ENCODE measurements around the gene RNF157.
"Not testable (repeated sequence)": the region's sequence is repeated elsewhere in the genome, so short reads cannot be mapped to it uniquely, and the experiment has no call there.

The RNF157 gene

DNA sequence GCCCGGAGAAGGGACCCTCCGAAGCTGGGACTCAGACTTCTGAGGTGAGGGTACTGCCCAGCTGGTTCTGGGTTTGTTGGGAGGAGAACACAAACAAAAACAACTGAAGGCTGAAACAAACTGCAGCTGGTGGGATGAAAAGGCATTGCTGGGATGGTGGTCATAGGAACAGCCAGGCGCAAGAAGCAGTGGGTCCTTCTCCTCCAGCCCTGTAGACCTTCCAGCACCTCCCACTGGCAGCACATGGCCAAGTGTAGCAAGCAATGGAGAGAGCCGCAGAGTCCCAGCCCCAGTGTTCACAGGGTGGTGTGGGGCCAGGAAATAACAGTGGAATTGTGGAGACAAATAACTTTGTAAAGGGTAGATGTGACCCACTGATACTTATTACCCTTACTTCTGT, 50.6 kb downstream of the RNF157 start:
- no peak for DNase-seq (ENCODE audit: low spot score)

DNA sequence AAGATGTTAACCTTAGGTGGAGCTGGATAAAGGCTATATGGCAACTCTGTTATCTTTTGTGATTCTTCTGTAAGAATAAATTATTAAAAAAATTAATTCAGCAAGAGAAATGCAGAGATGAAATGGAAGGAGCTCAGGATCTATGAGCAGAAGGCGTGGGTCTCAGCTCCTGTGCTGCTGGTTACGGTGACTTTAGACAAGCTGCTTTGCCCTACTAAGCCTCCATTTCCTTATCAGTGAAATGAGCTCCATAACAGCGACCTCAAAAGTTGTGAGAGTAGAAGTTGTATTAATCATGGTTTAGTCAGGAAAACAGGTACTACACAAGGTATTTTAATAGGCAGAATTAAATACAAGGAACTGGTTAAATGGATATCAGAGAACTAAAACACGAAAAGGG, 51.0 kb downstream of the RNF157 start:
- DNase-seq (ENCODE audit: low spot score), result no peak

DNA sequence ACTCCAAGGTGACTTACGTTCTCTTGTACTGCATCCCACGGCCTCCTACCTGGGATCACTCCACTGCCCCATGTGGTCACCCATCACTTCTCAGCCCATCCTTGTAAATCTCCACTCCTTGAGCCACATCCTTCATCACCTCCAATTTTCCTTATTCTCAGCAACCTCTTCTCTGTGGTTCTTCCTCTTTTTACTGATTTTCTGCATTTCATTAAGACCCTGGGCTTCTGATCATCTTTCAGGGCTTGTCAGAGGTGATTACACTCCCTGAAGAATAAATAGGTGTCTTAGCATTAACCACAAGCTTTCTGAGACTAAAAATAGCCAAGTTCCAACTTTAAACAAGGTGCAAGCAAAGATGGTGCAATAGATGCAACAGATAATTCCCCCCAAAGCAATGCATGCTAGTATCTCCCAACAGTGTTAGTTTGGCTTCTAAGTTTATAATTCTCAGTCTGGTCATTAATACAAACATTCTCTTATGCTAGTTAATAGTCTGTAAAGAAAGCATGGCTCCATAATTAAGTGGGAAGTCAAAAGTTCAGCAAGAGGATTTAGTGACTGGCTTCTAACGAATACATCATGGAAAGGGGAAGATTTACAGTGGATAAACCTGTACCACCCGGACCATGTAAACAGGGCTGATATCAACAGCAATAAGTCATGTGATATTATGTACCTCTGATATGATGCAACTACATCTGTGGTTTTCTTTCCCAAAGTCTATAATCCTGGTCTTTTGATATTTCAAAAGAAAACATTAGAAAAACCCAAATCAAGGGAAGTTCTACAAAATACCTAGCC, 51.9 kb downstream of the RNF157 start:
- no peak for DNase-seq (ENCODE audit: low spot score)

DNA sequence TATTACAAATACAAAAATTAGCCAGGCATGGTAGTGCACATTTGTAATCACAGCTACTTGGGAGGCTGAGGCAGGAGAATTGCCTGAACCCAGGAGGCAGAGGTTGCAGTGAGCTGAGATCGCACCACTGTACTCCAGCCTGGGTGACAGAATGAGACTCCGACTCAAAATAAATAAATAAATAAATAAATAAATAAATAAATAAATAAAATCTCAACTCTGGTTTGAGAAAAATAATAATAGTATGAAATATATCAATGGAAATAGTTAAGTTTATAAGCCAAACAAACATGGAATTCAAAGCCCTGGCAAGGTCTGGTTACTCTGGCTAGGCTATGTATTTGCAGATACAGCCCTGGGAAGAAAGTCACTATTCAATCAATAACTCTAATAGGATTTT, 53.5 kb downstream of the RNF157 start:
- DNase-seq (ENCODE audit: low spot score), result not testable (repeated sequence)

DNA sequence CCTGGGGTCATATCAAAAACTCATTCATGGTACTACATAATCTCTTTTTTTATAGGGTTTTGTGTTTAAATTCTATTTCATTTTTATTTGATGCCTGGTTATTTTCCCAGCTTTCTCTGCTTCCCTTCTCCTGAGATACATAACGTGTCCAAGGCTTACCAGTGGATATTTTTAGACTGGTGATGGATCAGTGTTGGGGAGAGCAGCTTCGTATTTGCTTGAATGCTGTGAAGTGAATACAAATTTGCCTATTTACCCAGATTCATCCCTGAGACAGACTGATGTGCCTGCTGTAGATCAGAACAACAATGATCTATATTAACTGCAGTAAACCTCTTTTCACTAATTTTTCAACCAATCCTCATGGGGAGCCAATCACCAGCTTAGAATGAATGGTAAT, 56.0 kb downstream of the RNF157 start:
- no peak for DNase-seq (ENCODE audit: low spot score)

DNA sequence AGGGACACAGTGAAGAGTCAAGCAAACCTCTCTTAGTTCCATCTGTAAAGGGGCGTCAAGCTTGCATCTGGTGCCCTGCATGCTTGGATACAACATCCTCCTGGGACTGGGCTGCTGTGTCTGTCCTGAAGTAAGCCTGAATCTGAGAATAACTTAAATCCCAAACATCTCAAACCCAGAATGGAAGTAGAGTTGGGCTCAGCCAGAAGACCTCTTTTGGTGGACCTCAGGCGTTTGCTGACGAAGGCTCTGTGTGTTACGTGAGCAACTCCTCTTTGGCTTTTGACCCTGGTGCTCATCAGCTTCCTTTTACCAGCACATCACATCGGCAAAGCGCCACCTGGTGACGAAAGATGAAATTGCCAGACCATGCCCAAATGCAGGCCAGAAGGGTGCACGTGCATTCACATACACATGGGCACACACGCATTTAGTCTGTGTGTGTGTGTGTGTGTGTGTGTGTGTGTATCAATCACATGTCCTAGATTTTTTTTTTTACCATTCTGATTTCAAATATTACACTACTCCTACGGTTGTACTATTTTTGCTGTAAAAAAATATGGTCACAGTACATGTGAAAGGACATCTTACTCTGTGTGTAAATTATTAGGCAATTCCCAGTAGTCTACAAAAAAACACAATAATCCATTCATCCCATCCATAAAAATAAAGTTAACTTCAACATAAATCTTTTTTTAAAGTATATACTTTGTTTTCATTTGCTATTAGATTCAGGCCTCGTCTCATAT, 58.1 kb downstream of the RNF157 start:
- peak; percentile 93 for DNase-seq (ENCODE audit: low spot score)

DNA sequence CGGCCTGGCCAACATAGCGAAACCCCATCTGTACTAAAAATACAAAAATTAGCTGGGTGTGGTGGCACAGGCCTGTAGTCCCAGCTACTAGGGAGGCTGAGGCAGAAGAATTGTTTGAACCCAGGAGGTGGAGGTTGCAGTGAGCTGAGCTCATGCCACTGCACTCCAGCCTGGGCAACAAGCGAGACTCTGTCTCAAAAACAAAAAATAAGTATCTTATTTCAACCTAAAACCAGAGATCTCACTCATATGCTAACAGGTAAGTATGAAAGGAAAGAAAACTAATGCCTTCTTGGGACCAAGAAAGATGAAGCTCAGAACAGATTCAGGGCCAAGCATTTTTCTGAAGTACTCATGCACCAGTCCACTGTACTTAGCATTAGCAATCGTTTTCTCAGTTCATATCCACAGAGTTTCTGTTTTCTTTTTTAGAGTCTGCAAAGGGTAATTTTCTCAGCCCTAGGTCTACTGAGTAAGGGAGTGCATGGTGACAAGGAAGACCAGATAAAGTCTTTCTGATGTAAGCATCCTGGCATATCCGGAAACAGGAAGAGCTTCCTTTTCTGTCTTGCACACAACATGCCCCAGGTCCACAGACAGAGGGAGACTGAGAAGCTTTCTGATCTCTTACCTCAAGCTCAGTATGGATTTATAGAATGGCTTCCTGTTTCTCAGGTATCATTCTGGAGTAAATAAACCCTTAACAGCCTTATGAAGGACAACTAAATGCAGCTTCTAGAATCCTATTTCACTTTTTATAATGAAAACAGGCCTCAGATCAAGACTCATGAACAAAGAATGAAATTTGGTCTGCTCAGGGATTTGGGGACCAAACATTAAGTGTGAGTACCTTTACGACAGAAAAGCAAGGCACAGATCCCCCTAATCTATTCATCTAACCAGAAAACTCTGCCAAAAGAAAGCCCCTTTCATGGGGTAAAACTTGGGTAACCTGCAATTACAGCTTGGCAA, 60.5 kb downstream of the RNF157 start:
- no peak for DNase-seq (ENCODE audit: low spot score)

DNA sequence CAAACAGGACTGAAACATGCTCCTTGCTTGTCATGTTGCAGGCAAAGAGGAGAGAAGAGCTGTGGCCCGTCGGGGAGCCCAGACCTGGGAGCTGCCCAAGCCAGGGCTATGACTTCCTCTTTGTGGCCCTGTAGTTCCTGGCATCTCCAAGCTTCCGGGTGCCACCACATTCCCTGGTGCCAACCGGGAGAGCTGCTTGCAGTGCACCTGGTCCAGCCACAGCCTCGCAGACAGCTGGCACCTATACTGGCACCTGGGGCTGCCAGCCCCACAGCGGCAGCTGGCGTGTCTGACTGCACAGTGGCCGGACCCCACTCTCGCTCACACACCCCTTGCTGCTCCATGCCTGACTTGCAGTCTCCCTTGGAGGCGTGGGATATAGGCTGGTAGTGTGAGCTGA, 62.2 kb downstream of the RNF157 start:
- DNase-seq (ENCODE audit: low spot score), result no peak

- DNase-seq (ENCODE audit: low spot score), result no peak
Observed at GRCh38 chr17:76176701-76177574, 63.4 kb downstream of the RNF157 start.

DNA sequence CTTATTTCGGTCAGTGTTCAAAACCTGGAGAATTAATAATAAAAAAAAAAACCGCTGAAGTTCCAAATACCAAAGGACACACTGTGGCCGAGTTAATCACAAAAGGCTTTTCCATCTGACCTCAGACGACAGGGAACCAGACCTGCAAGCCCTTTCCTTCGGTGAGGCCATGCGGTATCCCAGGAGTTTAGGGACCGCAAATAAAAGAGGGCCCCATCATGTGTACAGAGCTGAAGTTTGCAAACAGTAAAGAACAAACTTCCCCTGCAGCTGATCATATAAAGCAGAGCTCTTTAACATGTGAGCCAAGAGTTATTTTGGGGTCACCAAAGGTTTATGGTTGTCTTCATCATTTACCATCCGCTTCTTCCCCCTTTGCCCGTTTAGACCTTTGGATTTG, 66.3 kb downstream of the RNF157 start:
- no peak for DNase-seq (ENCODE audit: low spot score)

DNA sequence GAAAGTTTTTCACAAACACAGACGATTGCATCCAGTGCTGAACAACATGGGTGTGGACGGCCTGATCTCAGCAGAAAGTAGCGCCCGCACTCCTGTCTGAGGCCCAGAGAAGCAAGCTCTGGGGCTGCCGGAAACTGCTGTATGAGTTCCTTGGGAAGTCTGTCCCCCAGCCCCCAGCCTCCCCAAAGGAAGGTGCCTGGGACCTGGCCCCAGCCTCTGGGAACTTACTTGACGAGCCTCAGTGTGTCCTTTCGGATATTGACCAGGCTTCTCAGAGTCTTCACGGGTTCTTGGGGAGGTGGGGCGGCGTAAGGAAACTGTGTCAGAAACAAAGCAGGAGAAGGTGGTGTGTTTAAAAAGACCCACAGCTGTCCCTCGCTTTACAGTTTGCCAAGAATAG, 66.8 kb downstream of the RNF157 start:
- DNase-seq (ENCODE audit: low spot score), result no peak

- no peak for DNase-seq (ENCODE audit: low spot score)
Observed at GRCh38 chr17:76171706-76172105, 68.6 kb downstream of the RNF157 start.

GRCh38 chr17:76170114-76170513, 70.2 kb downstream of the RNF157 start:
- DNase-seq (ENCODE audit: low spot score), result no peak

- no peak for DNase-seq (ENCODE audit: low spot score)
Observed at GRCh38 chr17:76166906-76167305, 73.4 kb downstream of the RNF157 start.

DNA sequence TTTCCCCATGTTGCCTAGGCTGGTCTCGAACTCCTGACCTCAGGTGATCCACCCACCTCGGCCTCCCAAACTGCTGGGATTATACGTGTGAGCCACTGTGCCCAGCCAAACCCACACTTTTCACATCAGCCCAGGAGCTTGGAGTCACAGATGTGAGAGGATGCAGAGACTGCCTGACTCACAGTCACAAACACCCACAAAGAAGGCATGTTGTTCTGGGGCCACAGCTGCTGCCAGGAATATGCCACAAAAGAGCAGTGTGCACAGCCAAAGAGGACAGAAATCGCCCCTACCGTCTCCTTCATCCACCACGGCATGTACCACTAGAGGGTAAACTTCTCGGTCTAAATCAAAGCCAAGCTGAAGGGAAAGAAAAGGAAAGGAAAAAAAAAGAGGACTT, 74.1 kb downstream of the RNF157 start:
- DNase-seq (ENCODE audit: low spot score), result peak; percentile 33

GRCh38 chr17:76164331-76164730, 76.0 kb downstream of the RNF157 start:
- no peak for DNase-seq (ENCODE audit: low spot score)

DNA sequence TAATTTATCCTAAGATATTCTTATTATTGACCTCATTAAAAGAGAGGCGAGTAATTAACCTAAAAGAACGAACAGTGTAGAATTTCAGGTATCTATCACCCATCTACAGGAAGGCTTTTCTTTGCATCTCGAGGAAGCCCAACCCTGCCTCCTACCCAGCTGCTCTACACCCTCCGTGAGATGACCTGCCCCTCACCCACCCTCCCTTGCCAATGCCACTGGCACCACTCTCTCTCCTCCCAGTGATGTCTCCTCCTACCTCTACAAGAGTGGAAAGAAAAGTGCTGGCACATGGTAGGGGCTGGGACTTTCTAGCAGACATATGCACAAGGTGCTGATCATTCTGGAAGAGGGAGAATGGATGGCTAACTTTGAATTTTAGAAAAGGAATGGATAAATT, 76.4 kb downstream of the RNF157 start:
- no peak for DNase-seq (ENCODE audit: low spot score)

DNA sequence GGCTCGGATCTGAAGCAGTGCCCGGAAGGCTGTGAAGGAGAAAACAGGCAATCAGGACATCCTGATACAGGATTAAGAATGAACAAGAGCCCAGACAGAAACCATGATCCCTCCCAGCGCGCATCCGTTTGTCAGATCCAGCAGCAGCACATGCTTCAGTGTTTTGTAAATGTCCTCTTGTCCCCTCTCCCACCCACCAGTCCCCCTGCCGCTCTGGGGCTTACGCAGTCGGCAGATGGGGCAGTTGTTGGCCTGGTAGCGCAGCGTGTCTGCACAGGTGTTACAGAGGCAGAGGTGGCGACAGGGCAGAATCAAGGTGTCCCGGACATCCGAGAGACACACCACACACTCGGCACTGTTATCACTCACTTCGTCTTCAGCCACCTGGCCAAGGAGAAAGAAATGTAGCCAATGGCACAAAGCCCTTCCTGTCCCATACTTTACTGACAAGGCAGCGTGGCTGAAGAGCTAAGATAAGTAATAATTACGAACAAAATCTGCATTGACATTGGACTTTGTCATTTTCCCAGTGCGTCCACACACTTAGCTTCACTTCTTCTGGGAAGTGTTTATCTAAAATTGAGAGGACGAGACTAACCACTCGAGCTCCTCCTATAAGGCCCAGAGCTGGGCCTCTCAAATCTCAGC, 78.5 kb downstream of the RNF157 start:
- no peak for DNase-seq (ENCODE audit: low spot score)

GRCh38 chr17:76160896-76161528, 79.3 kb downstream of the RNF157 start:
- no peak for DNase-seq (ENCODE audit: low spot score)

- DNase-seq (ENCODE audit: low spot score), result no peak
Observed at GRCh38 chr17:76159157-76159556, 81.1 kb downstream of the RNF157 start.
